H4 (cell line): ENCODE results near the gene LFNG. TPM values are rescaled to one million over a fixed set of nuclear protein-coding genes. Genes with fewer than 3 reads are reported as not detected.

ENCODE experiments used
- DNase-seq: peaks from one replicate; pipeline ENCODE4 v3.0.0-alpha.2; 2015; ENCODE audit warnings: low spot score
- total RNA-seq: library from RNA; depleted of rRNA; stranded (reverse); fragments of >200 nt; shearing (Covaris generic); gene quantifications from 2 replicates; pipeline ENCODE4 v1.2.3, GENCODE V29; 2014; rRNA removed

The LFNG gene, protein sequence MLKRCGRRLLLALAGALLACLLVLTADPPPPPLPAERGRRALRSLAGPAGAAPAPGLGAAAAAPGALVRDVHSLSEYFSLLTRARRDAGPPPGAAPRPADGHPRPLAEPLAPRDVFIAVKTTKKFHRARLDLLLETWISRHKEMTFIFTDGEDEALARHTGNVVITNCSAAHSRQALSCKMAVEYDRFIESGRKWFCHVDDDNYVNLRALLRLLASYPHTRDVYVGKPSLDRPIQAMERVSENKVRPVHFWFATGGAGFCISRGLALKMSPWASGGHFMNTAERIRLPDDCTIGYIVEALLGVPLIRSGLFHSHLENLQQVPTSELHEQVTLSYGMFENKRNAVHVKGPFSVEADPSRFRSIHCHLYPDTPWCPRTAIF
- total RNA-seq, result 11.0 and 14.7 TPM in 2 replicates

DNA sequence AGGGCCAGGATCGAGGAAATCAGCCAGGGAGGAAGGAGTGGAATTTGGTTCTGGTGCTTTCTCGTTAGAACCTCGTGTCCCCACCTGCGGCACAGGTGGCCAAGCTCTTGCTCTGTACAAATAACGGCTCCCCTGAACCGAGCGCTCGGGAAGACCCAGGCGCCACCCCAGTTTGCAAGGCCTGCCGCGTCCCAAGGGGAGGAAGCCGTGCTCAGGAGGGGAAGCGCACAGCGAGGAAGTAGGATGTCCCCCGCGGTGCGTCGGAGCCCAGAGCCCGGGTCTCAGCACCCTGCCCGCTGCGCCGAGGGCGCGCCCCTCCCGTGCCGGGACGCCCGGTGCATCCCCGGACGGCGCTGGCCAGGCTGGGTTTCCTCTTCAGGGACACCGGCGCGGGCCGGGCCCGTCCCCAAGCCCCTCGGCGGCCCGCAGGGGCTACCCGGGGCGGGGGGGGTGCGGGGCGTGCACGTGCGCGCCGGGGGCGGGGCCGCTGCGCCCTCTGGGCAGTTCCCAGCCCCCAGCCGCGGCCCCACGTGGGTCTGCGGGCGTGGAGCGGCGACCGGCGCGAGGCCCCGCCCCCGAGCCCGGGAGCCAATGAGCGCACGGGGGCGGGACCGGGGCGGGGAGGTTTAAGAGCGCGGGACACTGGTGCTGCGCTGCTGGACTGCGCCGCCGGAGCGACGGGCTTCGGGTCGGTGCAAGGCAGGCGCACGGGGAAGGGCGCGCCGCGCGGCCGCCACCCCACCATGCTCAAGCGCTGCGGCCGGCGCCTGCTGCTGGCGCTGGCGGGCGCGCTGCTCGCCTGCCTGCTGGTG is at the start of gene LFNG:
Gene LFNG (plus strand): TSS at position 656 of the 812 bp plus-strand sequence. CDS start 88 bp downstream, at position 744.
- DNase-seq, result peak; percentile 95

DNA sequence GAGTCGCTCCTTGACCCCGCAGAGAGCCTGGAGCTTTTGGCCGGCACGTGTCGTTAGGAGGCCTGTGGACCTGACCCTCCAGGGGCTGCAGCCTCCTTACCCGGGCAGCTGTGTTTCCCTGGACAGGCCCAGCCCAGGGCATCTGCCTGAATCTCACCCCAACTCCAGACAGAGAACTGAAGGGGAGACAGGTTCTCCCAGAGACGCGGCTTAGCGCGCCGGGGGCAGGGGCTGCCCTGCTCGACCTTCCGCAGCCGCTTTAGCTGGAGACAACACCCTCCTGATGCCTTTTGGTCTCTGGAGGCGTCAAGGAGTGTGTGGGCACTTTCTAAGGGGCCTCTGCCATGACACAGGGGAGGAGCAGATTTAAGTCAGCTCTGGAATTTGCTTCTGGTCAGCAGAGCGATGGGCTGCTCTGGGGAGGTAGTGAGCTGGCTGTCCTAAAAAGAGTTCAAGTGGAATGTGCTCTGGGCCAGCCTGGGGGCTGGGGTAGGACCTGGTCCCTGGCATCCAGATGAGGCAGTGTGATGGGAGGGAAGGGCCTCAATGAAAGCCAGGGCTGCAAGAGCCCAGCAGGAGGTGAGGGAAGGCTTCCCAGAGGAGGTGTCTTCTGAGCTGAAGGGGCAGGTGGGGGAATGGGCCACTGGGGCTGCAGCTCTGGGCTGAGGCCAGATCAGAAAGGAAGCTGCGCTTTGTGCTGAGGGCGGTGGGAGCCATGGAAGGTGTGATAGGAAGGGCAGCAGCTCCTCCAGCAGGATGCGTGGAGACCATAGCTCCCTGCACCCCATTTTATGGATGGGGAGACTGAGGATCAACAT is 49.2 kb upstream of the LFNG start:
- DNase-seq, result no peak

DNA sequence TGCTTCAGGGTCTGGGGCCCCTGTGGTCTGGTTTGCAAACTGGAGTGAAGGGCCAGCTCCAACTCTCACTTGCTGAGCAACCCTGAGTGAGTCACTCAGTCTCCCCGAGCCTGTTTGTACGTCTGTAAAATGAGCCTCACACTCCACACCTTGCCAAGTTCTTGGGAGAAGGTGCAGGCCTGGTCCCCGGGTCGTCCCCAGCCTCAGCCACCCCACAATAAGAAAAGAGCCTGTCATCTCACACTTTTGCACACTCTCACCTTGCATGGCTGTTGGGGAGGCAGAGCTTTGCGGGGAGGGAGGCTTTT is 48.6 kb upstream of the LFNG start:
- DNase-seq, result no peak

DNA sequence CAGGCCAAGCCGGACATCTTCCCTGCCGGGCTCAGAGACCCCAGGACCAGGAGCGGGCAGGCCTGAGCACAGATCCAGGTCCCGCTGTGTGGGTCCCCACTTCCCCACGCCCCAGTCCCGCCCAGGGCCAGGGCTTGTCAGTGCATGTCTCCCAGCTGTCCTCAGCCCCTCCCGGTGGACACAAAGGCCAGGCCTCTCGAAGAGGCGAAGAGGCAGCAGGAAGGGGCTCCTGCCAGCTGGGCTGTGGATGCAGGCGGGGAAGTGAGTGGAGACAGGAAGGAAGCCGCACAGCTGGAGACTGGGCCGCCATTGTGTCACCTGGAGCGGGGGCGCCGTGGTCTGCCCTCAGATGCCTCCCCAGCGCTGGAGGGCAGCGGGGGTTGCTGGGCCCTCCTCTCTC is 48.2 kb upstream of the LFNG start:
- DNase-seq, result no peak

DNA sequence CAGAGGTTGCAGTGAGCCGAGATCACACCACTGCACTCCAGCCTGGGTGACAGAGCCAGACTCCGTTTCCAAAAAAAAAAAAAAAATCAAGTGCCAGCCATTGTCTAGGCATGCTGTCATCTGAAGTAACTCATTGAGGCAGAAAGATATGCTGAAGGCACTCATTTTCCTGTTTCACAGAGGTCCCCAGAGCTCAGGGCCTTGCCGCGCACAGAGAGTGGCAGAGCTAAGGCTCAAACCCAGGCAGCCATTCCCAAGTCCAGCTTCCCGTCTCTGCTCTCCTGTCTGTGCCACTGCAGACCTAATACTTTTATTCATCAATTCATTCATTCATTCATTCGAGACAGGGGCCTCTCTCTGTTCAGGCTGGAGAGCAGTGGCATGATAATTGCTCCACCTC is 46.8 kb upstream of the LFNG start:
- no peak for DNase-seq

DNA sequence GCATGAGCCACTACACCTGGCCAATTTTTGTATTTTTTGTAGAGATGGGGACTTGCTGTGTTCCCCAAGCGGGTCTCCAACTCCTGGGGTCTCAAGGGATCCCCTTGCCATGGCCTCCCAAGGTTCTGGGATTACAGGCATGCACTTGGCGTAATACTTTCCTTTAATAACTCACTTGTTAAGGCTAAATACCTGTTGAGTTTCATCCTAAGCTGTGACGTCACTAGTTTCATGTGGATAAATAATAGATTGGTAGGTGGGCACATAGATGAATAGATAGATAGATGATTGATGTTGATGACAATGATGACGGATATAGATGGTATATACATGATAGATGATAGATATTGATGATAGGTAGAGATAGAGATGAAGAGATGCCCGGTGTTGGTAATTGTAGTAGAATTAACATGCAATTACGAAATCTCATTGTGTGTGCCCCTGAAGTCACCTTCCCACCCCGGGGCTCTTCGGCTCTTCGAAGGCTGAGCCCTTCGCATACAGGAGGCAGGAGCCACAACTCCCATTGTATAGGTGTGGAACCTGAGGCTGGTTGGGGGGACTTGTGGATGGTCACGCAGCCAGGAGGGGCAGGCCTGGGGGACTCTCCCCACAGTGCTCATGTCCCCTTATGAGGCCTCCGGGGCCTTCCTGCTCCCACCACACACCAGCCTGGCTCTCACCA is 45.9 kb upstream of the LFNG start:
- no peak for DNase-seq

DNA sequence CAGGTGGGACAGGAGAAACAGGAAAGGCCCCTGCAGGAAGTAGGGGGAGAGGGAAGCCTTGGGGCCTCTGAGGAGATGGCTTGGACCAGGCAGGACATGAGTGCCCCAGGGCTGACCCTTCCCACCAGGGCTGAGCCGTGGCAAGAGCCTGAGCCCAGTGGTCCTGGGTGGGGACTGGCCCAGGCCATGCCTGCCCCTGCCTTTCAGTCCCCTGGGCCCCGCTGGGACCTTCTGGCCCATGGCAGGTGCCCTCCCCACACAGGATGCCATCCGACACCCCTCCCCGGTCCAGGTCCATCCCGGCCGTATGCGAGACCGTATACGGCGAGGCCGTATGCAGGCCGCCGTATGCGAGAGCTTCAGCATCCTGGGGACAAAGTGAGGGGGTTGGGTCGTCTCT is 45.4 kb upstream of the LFNG start:
- no peak for DNase-seq

DNA sequence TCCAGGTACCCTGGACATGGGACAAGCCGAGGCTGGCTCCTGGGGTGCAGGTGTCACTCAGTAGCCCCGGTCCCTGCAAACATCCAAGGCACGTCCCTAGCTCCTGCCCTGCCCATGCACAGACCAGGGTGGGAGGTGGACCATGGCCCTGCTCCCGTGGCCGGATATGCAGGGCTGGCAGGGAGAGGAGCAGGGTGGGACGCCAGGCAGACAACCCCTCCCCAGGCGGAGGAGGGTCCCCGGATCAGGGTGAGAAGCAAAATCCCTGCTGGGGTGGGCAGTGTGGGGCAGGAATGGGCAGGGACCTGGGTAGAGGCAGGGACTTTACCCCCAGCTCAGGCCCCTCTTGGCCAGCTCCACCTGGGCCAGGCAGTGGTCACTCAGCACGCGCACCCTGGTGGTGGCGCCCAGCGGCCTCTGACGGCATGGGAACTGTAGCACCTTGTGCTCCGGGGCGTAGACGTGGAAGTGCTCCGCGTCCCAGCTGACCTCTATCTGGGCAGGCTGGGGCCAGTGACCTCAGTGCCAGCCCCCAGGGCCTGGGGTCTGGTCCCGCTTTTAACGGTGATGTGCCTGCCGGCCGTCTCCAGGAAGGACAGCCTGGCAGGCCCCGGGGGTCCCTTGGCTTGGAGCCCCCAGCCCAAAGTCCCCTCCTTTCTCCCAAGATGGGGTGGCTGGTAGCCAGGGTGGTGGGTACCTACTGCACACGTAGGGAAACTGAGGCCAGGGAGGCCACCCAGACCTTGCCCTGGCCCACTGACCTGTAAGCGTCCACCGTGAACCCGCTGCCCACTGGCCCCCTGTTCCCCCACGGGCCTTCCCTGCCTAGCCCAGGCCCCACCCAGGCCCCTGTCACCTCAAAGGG is 44.5 kb upstream of the LFNG start:
- DNase-seq, result no peak

DNA sequence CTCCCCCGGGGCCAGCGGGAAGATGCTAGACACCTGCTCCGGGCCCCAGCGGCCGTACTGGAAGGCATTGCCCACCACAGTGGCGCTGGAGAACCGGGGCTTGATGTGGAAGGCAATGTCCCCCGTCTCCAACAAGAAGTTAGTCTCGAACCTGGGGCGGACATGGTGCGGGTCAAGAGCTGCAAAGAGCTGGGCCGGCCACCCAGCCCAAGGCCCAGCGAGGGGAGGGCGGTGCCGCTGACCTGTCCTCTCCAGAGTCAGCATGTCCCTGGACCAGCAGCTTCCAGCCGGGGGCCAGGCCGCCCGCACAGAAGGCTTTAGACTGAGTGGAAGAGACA is 43.9 kb upstream of the LFNG start:
- no peak for DNase-seq

DNA sequence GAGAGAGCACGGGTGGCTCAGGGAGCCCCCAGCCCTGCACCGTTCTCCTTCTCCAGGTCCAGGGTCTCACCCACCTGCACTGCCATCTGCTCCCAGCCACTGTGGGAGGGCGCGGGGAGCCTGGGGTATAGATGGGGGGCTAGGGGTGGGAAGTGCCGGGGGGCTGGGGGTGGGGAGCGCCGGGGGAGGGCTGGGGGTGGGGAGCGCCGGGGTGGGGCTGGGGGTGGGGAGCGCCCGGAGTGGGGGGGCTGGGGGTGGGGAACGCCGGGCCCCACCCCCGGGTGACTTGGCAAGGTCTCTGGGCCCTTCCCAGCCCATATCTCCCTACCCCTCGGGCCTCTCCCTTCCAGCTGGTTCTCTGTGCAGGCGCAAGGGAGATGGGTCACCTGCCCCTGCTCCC is 43.3 kb upstream of the LFNG start, which contains the start of gene GRIFIN:
Gene GRIFIN (minus strand): TSS at position 101 of the 400 bp plus-strand sequence. CDS start 15 bp downstream, at position 86.
- no peak for DNase-seq

DNA sequence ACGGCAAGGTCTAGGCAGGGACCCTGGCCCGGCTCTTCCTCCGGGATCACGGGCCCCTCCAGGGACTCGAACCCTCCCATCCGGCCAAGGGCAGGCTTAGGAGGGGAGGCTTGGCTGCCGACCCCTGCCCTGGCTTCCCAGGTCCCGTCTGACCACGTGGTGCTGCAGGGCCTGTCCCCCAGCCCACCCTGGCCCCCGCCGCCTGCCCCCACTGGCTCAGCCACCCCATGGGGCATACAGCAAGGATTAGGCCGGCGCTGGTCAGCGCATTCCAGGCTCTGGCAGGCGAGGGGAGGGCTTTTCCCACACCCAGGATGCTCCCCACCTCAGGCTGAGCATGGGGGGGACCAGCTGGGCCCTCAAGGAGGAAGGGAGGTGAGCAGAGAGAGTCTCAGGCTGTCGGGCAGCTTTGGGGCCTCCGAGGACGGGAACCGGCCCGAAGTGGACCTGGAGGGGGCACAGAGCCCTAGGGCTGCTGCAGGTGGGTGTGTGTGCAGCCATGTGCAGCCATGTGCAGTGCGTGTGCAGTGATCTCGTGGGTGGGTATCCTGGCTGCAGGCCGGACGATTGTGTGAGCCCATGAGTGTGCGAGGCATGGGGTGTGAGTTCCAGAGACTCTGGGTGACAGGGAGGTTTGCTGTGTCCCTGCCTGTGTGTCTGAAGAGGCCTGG is 42.7 kb upstream of the LFNG start:
- DNase-seq, result no peak

DNA sequence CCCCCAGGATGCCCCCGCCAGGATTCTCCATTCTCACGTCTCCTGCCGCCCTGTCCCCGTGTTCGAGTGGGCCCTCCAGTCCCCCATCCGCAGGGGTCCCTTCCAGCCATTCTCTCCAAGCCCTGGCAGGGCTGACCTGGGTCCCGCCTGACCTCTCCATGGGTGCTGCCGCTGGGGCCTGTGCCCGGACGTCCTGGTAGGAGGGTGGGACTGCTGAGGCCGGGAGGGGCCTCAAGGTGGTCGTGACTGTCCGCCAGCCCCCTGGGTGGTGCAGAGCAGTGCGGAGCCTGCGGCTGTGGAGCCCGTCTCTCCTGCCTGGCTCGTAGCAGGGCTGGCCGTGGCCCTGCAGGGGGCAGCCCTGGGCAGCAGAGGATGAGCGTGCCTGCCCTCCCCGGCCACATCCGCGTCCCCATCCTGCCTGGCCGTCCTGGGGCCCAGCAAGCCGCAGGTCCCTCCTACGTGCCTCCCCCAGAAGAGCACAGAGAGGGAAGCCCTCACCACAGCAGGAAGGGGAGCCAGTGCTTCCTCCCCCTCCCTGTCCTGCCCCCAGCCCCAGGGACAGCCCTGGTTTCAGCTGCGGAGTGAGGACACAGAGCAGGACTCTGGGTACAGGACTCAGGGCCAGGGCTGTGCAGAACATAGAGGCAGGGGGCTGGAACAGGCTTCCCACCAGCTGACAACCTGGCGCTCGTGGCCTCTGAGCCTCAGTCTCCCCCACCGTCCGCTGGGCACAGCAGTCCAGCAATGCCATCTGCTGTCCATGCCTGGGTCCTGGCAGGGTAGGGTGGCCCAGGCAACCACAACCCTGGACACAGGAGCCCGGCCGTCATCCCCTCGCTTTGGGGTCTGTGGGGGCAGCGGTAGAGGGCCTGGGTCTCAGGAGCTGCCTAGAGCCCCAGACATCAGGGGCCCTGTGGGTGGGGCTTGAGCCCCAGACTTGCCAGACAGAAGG is 41.9 kb upstream of the LFNG start:
- DNase-seq, result peak; percentile 91

DNA sequence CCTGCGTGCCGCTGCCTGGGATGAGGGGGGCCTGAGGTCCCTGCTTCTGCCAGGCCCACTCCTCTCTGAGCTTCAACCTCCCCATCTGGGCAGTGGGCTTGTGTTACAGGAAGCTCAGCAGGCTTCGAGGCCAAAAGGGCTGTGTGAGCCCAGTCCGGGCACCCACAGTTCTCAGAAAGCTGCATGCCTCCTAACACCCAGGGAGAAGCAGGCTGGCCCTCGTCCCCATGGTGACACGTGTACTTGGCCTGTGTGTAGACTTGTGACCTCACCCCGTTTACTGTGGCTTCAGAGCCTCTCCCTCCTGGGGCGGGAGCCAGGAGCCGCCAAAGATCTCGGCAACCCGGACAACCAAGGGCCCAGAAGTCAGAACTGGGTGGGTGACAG is 41.2 kb upstream of the LFNG start:
- peak; percentile 85 for DNase-seq

DNA sequence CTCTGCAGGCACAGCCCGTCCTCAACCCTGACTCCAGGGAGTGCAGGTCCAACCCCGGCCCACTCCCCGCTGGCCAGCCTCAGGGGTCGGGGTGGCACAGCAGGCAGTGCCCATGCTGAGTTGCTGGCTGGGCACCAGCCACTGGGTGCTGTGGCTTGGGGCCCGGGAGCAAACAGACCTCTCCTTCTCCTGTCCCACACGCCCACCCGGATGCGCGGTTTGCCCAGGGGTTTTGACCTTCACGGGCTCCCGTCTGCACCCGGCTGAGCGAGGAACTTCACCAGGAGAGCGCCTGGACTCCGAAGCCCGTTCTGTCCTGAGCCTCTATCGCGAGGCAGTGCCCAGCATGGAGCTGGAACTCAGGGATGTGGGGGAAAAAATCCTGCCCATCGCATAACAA is 40.8 kb upstream of the LFNG start:
- no peak for DNase-seq

DNA sequence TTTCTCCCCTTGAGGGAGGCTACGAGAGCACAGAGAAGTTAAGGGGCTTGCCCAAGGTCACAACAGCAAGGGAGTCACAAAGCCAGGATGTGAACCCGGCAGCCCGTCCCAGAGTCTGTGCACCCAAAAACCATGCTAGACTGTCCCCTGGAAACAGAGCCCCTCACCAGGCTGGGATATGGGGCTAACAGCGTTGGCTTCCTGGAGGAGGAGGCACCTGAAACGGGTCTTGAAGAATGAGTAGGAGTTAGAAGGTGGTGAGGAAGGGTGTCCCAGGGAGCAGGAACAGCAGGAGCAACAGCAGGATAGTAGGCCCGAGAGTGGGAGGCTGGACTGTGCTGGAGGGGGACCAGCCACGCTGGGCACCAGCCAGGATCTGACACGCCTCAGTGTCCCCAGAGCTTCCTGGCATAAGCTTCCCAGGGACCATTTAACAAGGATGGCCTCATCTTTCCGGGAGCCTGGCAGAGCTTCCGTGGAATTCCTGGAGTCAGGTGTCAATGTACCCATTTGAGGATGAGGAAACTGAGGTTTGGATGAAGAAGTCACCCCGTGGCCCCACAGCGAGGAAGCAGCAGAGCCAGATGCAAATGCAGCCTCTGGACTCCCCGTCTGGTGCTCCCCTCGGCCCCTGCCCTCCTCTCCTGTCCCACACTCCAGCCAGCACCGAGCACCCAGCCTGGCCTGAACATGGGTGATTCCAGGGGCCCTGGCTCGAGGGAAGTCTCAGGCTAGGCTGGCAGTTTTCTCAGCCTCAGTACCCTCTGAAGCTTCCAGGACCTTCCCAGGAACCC is 40.1 kb upstream of the LFNG start:
- DNase-seq, result no peak

DNA sequence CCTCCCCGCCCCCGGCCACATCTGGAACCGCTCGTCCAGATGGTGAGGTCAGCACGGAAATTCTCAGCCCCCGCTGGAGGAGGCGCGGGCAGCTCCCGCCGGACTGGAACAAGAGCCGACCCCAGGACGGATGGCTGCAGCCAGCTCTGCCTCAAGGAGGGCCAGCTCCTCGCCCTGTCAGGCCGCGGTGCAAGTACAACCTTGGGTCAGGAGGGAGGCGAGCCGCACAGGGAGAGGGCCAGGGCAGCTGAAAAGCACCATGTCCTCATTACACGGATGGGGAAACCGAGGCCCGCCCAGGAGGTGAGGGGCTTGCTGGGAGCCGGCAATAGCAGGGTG is 39.5 kb upstream of the LFNG start:
- DNase-seq, result no peak

DNA sequence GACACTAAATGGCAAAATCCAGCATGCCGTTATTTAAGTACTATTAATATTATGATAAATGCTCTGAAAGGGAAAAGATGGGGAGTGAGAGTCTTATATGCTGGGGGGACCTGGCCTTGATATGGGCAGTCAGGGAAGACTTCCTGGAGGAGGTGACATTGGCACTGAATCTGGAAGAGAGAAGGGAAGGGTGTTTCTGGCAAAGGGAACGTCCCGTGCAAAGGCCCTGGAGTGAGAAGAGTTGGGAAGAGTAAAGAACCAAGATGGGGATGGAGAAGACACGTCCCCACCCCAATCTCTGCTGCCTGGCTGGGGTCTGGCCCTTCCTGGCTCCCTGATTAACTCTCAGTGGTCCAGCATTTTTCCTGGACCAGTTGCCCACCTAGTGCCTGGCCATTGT is 38.4 kb upstream of the LFNG start:
- no peak for DNase-seq

DNA sequence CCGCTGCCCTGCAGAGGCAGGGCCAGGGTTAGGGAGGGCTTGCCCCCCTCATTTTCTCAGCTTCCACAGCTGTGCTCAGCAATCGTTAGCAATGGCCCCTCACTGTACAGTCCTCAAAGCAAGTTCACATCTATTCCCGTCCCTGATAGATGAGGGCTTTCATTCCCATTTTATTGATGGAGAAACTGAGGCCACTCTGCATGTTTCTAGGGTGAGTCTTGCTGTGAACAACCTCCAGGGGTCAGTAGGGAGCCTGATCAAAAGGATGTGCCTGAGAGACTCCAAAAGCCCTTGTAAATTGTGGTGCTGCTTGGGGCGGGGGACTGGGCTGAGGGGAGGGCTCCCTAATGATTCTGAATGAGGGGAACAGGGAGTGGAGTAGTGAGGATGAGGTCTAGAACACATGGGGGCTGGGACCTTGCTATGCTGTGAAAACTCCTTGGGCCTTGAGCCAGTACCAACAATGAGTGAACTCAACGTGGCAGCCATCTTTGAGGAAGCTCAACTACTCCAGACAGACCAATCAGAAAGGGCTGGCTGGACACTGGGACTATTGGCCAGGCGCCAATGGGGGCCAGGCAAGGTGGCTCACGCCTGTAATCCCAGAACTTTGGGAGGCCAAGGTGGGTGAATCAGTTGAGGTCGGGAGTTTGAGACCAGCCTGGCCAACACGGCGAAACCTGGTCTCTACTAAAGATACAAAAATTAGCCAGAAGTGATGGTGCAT is 36.7 kb upstream of the LFNG start:
- no peak for DNase-seq
